ENCODE data around the gene NRIP1.

The NRIP1 gene

GRCh38 chr21:15064576-15065391, at the start of gene NRIP1:
Gene NRIP1 (minus strand): TSS chr21:15065000. CDS start chr21:14968192, 96,808 bp downstream.
- peak; percentile 71 for DNase-seq (ENCODE audit: low read depth)

GRCh38 chr21:15112858-15113257, 48.1 kb upstream of the NRIP1 start:
- DNase-seq (ENCODE audit: low read depth), result no peak

- no peak for DNase-seq (ENCODE audit: low read depth)
These were observed 44.0 kb upstream of the NRIP1 start for GRCh38 chr21:15108801-15109200.

- no peak for DNase-seq (ENCODE audit: low read depth)
These were observed 39.7 kb upstream of the NRIP1 start for GRCh38 chr21:15104470-15104869.

- DNase-seq (ENCODE audit: low read depth), result no peak
These were observed 34.1 kb upstream of the NRIP1 start for GRCh38 chr21:15098908-15099307.

GRCh38 chr21:15098181-15098580, 33.4 kb upstream of the NRIP1 start:
- DNase-seq (ENCODE audit: low read depth), result no peak

- DNase-seq (ENCODE audit: low read depth), result no peak
These were observed 32.8 kb upstream of the NRIP1 start for GRCh38 chr21:15097580-15097979.

- no peak for DNase-seq (ENCODE audit: low read depth)
These were observed 31.3 kb upstream of the NRIP1 start for GRCh38 chr21:15096146-15096545.

- DNase-seq (ENCODE audit: low read depth), result no peak
These were observed 30.5 kb upstream of the NRIP1 start for GRCh38 chr21:15095326-15095725.

- no peak for DNase-seq (ENCODE audit: low read depth)
These were observed 29.9 kb upstream of the NRIP1 start for GRCh38 chr21:15094706-15095105.

- DNase-seq (ENCODE audit: low read depth), result no peak
These were observed 28.4 kb upstream of the NRIP1 start for GRCh38 chr21:15093216-15093615.

- DNase-seq (ENCODE audit: low read depth), result no peak
These were observed 27.9 kb upstream of the NRIP1 start for GRCh38 chr21:15092745-15093144.

GRCh38 chr21:15090390-15090789, 25.6 kb upstream of the NRIP1 start:
- DNase-seq (ENCODE audit: low read depth), result no peak

GRCh38 chr21:15088488-15088887, 23.7 kb upstream of the NRIP1 start:
- no peak for DNase-seq (ENCODE audit: low read depth)

GRCh38 chr21:15084668-15085067, 19.9 kb upstream of the NRIP1 start:
- DNase-seq (ENCODE audit: low read depth), result no peak

- no peak for DNase-seq (ENCODE audit: low read depth)
These were observed 15.7 kb upstream of the NRIP1 start for GRCh38 chr21:15080526-15080925.

- DNase-seq (ENCODE audit: low read depth), result no peak
These were observed 14.5 kb upstream of the NRIP1 start for GRCh38 chr21:15079269-15079668.

GRCh38 chr21:15078180-15078579, 13.4 kb upstream of the NRIP1 start:
- DNase-seq (ENCODE audit: low read depth), result no peak

GRCh38 chr21:15077529-15078145, 12.8 kb upstream of the NRIP1 start:
- no peak for DNase-seq (ENCODE audit: low read depth)

- DNase-seq (ENCODE audit: low read depth), result no peak
These were observed 11.9 kb upstream of the NRIP1 start for GRCh38 chr21:15076730-15077129.

- no peak for DNase-seq (ENCODE audit: low read depth)
These were observed 6.2 kb upstream of the NRIP1 start for GRCh38 chr21:15071009-15071408.

GRCh38 chr21:15066123-15066575, 1.3 kb upstream of the NRIP1 start:
- no peak for DNase-seq (ENCODE audit: low read depth)

GRCh38 chr21:15065392-15066122, 757 bp upstream of the NRIP1 start:
- DNase-seq (ENCODE audit: low read depth), result peak; percentile 63

Measured in stimulated activated CD8-positive, alpha-beta memory T cell treated with anti-CD3 and anti-CD28 coated beads, Interleukin-4, amount 100 ng/mL, for 24 hours (primary cell).